Loucy (cell line): Measurements from ENCODE around the gene HAP1.

Experiments used
- H2AFZ ChIP-seq: fragments of 200-600 bp; sonication (generic); 2 replicates; pipeline ENCODE4 v1.6.0; 2016; ENCODE audit warnings: antibody characterized with exemption, mild to moderate bottlenecking, low read length, moderate library complexity
- H3F3A ChIP-seq: fragments of 200-600 bp; 2 replicates; pipeline ENCODE4 v1.6.0; 2016; ENCODE audit warnings: antibody characterized with exemption, low read depth, mild to moderate bottlenecking
- H3K27me3 ChIP-seq: fragments of 200-600 bp; sonication (generic); 2 replicates; pipeline ENCODE4 v1.6.1; 2014; ENCODE audit warnings: low read length, mild to moderate bottlenecking; ENCODE audit not compliant: insufficient read depth, poor library complexity, severe bottlenecking
- H3K36me3 ChIP-seq: fragments of 200-600 bp; sonication (generic); 2 replicates; pipeline ENCODE4 v1.6.1; 2016; ENCODE audit warnings: low read length; ENCODE audit not compliant: insufficient read depth
- H3K4me1 ChIP-seq: fragments of 200-600 bp; sonication (generic); 2 replicates; pipeline ENCODE4 v1.5.1; 2014; ENCODE audit warnings: low read length, mild to moderate bottlenecking; ENCODE audit not compliant: insufficient read depth, poor library complexity, severe bottlenecking
- H3K4me2 ChIP-seq: fragments of 200-600 bp; sonication (generic); 2 replicates; pipeline ENCODE4 v1.6.0; 2014; ENCODE audit warnings: antibody characterized with exemption, low read length, low read depth, mild to moderate bottlenecking; ENCODE audit not compliant: poor library complexity, severe bottlenecking
- H3K4me3 ChIP-seq: fragments of 200-600 bp; sonication (generic); 2 replicates; pipeline ENCODE4 v1.5.1; 2014; ENCODE audit warnings: low read length, mild to moderate bottlenecking, mixed read lengths; ENCODE audit not compliant: poor library complexity, severe bottlenecking
- H3K79me2 ChIP-seq: fragments of 200-600 bp; sonication (generic); 2 replicates; pipeline ENCODE4 v1.6.1; 2014; ENCODE audit warnings: low read length; ENCODE audit not compliant: insufficient read depth
- H3K9ac ChIP-seq: fragments of 200-600 bp; sonication (generic); 2 replicates; pipeline ENCODE4 v1.6.0; 2014; ENCODE audit warnings: mild to moderate bottlenecking, low read depth, low read length, moderate library complexity; ENCODE audit not compliant: poor library complexity, severe bottlenecking
- H3K9me2 ChIP-seq: fragments of 200-600 bp; sonication (generic); replicated peaks from 2 replicates; pipeline ENCODE4 v1.6.1; 2016; ENCODE audit warnings: low read depth, low read length, mixed read lengths
- H3K9me3 ChIP-seq: fragments of 200-600 bp; sonication (generic); 2 replicates; pipeline ENCODE4 v1.6.1; 2014; ENCODE audit warnings: mild to moderate bottlenecking, antibody characterized with exemption, low read length, low read depth; ENCODE audit not compliant: insufficient read depth
- H4K20me1 ChIP-seq: fragments of 200-600 bp; sonication (generic); 2 replicates; pipeline ENCODE4 v1.6.0; 2014; ENCODE audit warnings: antibody characterized with exemption, low read length, mild to moderate bottlenecking; ENCODE audit not compliant: insufficient read depth, poor library complexity, severe bottlenecking
- EZH2phosphoT487 ChIP-seq: fragments of 200-600 bp; IDR thresholded peaks from 2 replicates; pipeline ENCODE4 v1.6.1; 2018; ENCODE audit warnings: antibody characterized with exemption, mild to moderate bottlenecking, moderate library complexity, borderline replicate concordance
- TF ChIP-seq, protein P1 (sequence below): fragments of 200-600 bp; sonication (generic); conservative IDR thresholded peaks from 2 replicates; pipeline ENCODE4 v1.5.1; 2014; ENCODE audit warnings: mild to moderate bottlenecking, antibody characterized with exemption, low read length

The HAP1 gene

GRCh38 chr17:41697122-41697962 is 37.1 kb downstream of the HAP1 start:
- peaks cover 3% of the 10 kb centered on the region; the same call in 1 of the 2 replicates for H3F3A ChIP-seq
- TF ChIP-seq, protein P1, sequence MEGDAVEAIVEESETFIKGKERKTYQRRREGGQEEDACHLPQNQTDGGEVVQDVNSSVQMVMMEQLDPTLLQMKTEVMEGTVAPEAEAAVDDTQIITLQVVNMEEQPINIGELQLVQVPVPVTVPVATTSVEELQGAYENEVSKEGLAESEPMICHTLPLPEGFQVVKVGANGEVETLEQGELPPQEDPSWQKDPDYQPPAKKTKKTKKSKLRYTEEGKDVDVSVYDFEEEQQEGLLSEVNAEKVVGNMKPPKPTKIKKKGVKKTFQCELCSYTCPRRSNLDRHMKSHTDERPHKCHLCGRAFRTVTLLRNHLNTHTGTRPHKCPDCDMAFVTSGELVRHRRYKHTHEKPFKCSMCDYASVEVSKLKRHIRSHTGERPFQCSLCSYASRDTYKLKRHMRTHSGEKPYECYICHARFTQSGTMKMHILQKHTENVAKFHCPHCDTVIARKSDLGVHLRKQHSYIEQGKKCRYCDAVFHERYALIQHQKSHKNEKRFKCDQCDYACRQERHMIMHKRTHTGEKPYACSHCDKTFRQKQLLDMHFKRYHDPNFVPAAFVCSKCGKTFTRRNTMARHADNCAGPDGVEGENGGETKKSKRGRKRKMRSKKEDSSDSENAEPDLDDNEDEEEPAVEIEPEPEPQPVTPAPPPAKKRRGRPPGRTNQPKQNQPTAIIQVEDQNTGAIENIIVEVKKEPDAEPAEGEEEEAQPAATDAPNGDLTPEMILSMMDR: no peak
- no peak for TF ChIP-seq EZH2phosphoT487
- H2AFZ ChIP-seq: no peak overlapping the region
- peaks cover 5% of the 10 kb centered on the region for H4K20me1 ChIP-seq
- H3K27me3 ChIP-seq: no peaks in the 10 kb centered on the region
- H3K9ac ChIP-seq: no peak overlapping the region
- H3K79me2 ChIP-seq: peaks cover 7% of the 10 kb centered on the region; the same call in 1 of the 2 replicates
- no peaks in the 10 kb centered on the region for H3K9me3 ChIP-seq
- no peaks in the 10 kb centered on the region for H3K9me2 ChIP-seq
- peaks cover 26% of the 10 kb centered on the region; the same call in 1 of the 2 replicates for H3K36me3 ChIP-seq
- no peak overlapping the region for H3K4me3 ChIP-seq
- H3K4me1 ChIP-seq: peaks cover 4% of the 10 kb centered on the region
- H3K4me2 ChIP-seq: no peak overlapping the region

DNA sequence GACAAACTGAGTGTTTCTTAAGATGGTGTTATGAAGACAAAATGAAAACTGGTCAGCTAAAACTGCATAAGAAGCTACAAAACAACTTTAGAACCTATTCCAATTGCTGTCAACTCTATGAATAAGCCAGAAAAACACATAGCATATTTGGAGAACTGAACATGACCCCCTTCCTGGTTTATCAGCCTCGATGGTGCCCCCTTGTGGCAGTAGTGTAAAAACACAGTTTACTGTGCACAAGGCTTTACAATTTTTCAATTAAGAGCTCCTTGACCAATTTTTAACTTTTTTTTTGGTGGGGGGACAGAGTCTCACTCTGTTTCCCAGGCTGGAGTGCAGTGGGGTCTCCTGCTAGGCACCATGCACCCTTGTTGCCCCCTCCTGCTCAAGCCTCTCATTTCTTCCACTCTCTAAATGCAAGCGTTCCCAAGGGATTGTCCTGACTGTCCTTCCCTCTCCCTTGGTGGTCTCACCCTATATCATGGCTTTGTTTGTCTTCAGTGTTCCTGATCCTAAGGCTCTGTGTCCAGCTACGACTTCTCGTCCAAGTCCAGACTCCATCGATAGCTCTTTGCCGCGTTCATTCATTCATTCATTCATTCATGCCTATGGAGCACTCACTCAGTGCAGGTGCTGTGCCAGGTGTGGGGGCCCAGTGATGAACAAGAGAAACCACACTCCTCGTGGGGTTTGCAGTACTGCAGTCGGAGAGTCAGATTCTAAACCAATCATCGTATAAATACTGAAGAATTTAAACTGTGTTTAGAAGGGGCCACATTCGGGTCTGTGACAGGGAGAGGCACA is 38.3 kb downstream of the HAP1 start:
- H3F3A ChIP-seq: peaks cover 3% of the 10 kb centered on the region; the same call in 1 of the 2 replicates
- H3K79me2 ChIP-seq: peaks cover 19% of the 10 kb centered on the region
- TF ChIP-seq, protein P1: peak; percentile 85
- TF ChIP-seq EZH2phosphoT487: no peak
- H3K9me2 ChIP-seq: no peaks in the 10 kb centered on the region
- no peaks in the 10 kb centered on the region for H3K27me3 ChIP-seq
- H3K36me3 ChIP-seq: peaks cover 37% of the 10 kb centered on the region
- H3K4me3 ChIP-seq: no peak overlapping the region
- peaks cover 9% of the 10 kb centered on the region for H3K4me1 ChIP-seq
- H3K9me3 ChIP-seq: no peaks in the 10 kb centered on the region
- H3K4me2 ChIP-seq: no peak overlapping the region
- H2AFZ ChIP-seq: no peak overlapping the region
- no peak overlapping the region for H3K9ac ChIP-seq
- peaks cover 17% of the 10 kb centered on the region for H4K20me1 ChIP-seq

DNA sequence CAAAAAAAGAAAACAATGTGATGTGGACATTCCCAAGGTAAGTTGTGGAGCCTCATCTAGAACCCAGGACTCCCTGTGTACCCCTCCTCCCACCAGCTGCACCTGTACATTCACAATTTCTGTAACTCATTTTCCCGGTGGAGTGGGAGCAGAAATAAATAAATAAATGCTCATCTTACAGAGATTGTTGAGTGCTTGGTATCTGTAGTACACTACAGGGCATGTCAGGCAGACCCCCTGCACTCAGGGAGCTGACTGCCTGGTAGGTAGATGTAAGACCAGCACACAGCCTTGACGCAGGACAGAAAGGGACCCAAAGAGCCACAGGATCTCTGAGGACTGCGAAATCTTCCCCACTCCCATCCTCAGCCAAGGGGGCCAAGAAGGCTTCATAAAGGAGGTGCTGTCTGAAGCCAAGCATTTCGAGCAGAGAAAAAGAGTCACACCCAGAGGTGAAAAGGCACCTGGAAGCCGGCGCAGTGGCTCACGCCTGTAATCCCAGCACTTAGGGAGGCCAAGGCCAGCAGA is 39.2 kb downstream of the HAP1 start:
- H3K4me2 ChIP-seq: no peak overlapping the region
- H4K20me1 ChIP-seq: peaks cover 26% of the 10 kb centered on the region
- peaks cover 3% of the 10 kb centered on the region; the same call in 1 of the 2 replicates for H3F3A ChIP-seq

More for the DNA sequence above, 39.2 kb downstream of the HAP1 start:
- TF ChIP-seq EZH2phosphoT487: no peak
- Histone ChIP-seq H3K27me3 (no peaks in the 10 kb centered on the region), H3K9me2 (no peaks in the 10 kb centered on the region), H3K79me2 (peaks cover 29% of the 10 kb centered on the region), H3K36me3 (peaks cover 47% of the 10 kb centered on the region), H3K9ac (no peak overlapping the region), H3K4me3 (no peak overlapping the region), H3K9me3 (no peaks in the 10 kb centered on the region), H3K4me1 (peaks cover 16% of the 10 kb centered on the region), H2AFZ (no peak overlapping the region)
